HAP-1 (cell line): ENCODE data around the gene BAG5.
A peak's percentile ranks its signal among the peaks of the same experiment; 100 is the strongest.

Experiments
- DNase-seq, 2 experiments: peaks; one replicate each; pipeline ENCODE4 v3.0.0-alpha.2; 2016 to 2020; ENCODE audit warnings: low spot score in 2 of 2
- H3K27me3 ChIP-seq: fragments of 250-450 bp; sonication (Bioruptor Pico); 2 replicates; pipeline ENCODE4 v1.5.1; 2020; ENCODE audit warnings: low read depth, mild to moderate bottlenecking, moderate library complexity
- H3K36me3 ChIP-seq: fragments of 250-450 bp; sonication (Bioruptor Pico); replicated peaks from 2 replicates; pipeline ENCODE4 v1.5.1; 2020; ENCODE audit warnings: mild to moderate bottlenecking
- H3K4me1 ChIP-seq: fragments of 250-450 bp; sonication (Bioruptor Pico); 2 replicates; pipeline ENCODE4 v1.5.1; 2020; ENCODE audit warnings: mild to moderate bottlenecking
- H3K4me3 ChIP-seq: fragments of 250-450 bp; sonication (Bioruptor Pico); 2 replicates; pipeline ENCODE4 v1.5.1; 2020; ENCODE audit warnings: mild to moderate bottlenecking, moderate library complexity
- H3K9me3 ChIP-seq: fragments of 250-450 bp; sonication (Bioruptor Pico); 2 replicates; pipeline ENCODE4 v1.5.1; 2020; ENCODE audit warnings: mild to moderate bottlenecking, moderate library complexity
- in situ Hi-C: fragments of 300-500 bp; cut with MboI; formaldehyde crosslinking; loops from 3 replicates; pipeline ENCODE4 v1.14.3; 2020; ENCODE audit warnings: low sequenced_read_pairs, inconsistent platforms, mixed read lengths

BAG5 gene

DNA sequence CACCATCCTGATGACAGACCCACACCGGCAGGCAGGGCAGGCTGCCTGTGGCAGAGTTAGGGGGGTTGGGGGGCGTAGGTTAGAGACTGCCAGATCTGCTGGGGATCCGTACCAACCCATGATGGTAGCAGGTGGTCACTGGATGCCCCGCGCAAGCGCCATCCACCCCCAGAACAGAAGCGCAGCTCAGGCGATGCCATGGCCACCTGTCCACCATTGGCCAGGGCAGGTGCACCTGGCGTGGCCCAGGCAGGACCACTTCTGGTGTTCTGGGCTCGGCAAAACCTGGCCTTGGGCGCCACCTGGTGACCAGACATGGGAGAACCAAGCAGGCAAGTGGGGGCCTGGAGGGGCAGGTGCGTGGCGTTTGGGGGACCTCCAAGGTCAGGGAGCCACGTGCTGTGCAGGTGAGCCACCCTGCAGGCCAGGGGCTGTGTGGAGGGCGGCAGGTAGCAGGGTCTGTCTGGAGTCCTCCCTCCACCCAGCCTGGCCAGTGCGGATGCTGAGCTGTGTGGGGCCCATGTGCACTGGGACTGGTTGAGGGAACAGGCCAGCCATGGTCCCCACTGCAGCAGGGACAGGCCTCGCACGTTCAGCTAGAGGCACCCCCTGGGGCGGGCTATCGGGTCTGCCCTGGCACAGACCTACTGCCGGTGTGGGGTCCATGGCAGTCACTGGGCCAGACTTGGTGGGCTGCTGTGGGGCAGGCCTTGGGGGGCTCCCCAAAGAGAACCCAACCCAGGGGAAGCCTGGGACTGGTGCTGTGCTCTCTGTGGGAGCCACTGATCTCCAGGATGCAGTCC lies 15.6 kb downstream of the BAG5 start:
- peak in 1 of 2 experiments; percentile 86 for DNase-seq
- Histone ChIP-seq H3K4me3 (no peak overlapping the region), H3K27me3 (no peaks in the 10 kb centered on the region), H3K4me1 (peaks cover 13% of the 10 kb centered on the region), H3K9me3 (no peaks in the 10 kb centered on the region), H3K36me3 (no peaks in the 10 kb centered on the region)
- in situ Hi-C loops: no loop called here

DNA sequence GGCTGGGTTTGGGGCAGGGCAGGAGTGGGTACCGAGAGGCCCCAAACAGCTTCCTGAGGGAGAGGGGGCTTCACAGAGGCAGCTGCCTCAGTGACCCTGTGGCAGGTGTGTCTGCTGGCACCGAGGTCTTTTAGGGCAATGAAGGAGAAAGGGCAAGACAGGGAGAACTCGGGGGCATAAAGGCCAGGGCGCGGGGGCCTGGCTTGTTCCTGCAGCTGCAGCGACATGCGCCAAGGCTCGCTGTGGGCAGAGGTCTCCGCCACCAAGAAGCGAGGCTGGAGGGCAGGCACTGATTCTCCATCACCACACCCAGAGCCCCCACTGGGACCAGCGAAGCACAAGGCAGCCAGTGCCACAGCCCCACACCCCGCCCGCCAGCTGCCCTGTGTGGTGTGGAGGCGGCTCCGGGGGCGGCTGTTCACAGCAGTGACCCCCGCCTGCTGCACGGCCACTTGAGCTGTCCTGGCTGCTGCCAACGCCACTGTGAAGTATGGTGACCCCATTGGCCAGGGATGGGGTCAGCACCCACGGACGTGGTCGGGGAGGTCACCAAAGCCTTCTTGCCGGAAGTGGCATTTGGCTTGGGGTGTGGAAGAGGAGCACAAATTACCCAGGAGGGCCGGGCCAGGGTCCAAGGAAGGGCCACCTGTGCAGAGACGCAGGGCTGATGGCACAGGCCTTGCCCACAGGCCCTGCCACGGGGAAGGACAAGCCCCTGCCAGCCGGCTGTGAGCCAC lies 16.4 kb downstream of the BAG5 start:
- peaks cover 13% of the 10 kb centered on the region for H3K4me1 ChIP-seq
- no peak overlapping the region for H3K4me3 ChIP-seq
- H3K27me3 ChIP-seq: no peaks in the 10 kb centered on the region
- DNase-seq: no peak
- no peaks in the 10 kb centered on the region for H3K9me3 ChIP-seq
- H3K36me3 ChIP-seq: no peaks in the 10 kb centered on the region
- in situ Hi-C loops: no loop called here

- H3K4me1 ChIP-seq: peaks cover 16% of the 10 kb centered on the region
- H3K4me3 ChIP-seq: no peak overlapping the region
- no peak for DNase-seq
- no peaks in the 10 kb centered on the region for H3K27me3 ChIP-seq
- in situ Hi-C loops: no loop called here
- H3K9me3 ChIP-seq: no peaks in the 10 kb centered on the region
- H3K36me3 ChIP-seq: no peaks in the 10 kb centered on the region
These were observed 17.1 kb downstream of the BAG5 start for GRCh38 chr14:103545219-103545914.

GRCh38 chr14:103544388-103545218 lies 17.9 kb downstream of the BAG5 start:
- in situ Hi-C loops: no loop called here
- Histone ChIP-seq H3K9me3 (no peaks in the 10 kb centered on the region), H3K27me3 (no peaks in the 10 kb centered on the region), H3K4me3 (no peak overlapping the region), H3K36me3 (no peaks in the 10 kb centered on the region), H3K4me1 (peaks cover 16% of the 10 kb centered on the region)
- no peak for DNase-seq

DNA sequence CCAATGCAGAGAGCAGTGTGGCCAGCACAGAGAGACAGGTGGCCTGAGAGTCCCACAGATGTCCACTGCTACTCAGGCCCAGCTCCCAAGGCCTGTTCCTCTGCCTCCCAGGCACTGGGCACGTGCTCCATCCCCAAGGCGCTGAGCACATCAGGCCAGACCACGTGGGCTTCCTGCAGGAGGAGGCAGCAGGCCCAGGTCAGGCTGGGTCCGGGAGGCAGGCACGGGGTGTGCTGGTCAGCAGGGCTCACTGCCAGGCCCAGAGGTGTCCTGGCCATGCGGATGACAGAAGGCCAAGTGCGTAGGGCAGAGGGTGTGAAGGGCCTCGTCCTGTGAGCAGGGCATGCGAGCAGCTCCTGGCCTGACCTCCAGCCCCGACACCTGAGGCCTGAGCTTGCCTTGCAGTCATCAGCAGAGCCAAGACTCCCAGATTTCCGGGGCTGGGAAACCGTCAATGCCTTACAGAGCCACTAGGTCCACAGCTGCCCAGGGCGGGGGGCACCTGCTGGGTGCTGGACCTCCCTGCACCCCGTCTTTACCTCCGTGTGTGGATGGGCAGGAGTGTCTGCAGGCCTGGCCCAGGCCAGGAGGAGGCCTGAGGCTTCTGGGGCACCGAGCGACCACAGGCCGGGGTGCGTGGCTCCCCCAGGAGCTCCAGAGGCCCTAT lies 18.6 kb downstream of the BAG5 start:
- Histone ChIP-seq H3K4me3 (no peak overlapping the region), H3K4me1 (peaks cover 16% of the 10 kb centered on the region), H3K27me3 (no peaks in the 10 kb centered on the region), H3K36me3 (no peaks in the 10 kb centered on the region), H3K9me3 (no peaks in the 10 kb centered on the region)
- in situ Hi-C loops: no loop called here
- DNase-seq: no peak

GRCh38 chr14:103543140-103543539 lies 19.3 kb downstream of the BAG5 start:
- Histone ChIP-seq H3K4me3 (no peak overlapping the region), H3K36me3 (no peaks in the 10 kb centered on the region), H3K9me3 (no peaks in the 10 kb centered on the region), H3K4me1 (peaks cover 16% of the 10 kb centered on the region), H3K27me3 (no peaks in the 10 kb centered on the region)
- no peak for DNase-seq
- in situ Hi-C loops: no loop called here

DNA sequence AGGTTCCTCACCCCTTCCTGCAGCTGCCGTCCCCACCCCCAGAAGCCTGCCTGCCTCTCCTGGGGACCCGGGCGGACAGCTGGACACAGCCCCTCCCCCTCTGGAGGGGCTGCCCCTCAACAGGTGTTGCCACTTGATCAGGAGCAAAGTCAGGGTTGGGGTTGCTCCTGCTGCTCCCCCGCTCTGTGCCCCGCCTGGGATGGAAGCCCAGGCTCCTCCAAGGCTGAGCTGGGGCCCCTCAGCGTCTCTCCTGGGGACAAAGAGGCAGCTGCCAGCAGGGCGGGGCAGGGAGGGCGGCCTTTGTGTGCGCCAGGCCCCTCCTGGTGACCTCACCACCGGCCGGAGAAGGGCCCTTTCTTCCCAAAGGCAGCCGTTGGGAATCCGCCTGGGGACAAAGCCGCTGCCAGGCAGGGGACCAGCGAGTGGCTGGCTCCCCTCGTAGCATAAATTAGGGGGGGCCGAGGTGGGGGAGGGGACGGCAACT lies 19.8 kb downstream of the BAG5 start:
- in situ Hi-C loops: no loop called here
- Histone ChIP-seq H3K27me3 (no peaks in the 10 kb centered on the region), H3K4me3 (no peak overlapping the region), H3K36me3 (no peaks in the 10 kb centered on the region), H3K9me3 (no peaks in the 10 kb centered on the region), H3K4me1 (peaks cover 16% of the 10 kb centered on the region)
- DNase-seq: peak; percentile 70 to 88

- H3K4me1 ChIP-seq: peaks cover 16% of the 10 kb centered on the region
- in situ Hi-C loops: no loop called here
- no peaks in the 10 kb centered on the region for H3K36me3 ChIP-seq
- DNase-seq: no peak
- H3K27me3 ChIP-seq: no peaks in the 10 kb centered on the region
- no peak overlapping the region for H3K4me3 ChIP-seq
- H3K9me3 ChIP-seq: no peaks in the 10 kb centered on the region
These were observed 20.5 kb downstream of the BAG5 start for GRCh38 chr14:103541709-103542604.

DNA sequence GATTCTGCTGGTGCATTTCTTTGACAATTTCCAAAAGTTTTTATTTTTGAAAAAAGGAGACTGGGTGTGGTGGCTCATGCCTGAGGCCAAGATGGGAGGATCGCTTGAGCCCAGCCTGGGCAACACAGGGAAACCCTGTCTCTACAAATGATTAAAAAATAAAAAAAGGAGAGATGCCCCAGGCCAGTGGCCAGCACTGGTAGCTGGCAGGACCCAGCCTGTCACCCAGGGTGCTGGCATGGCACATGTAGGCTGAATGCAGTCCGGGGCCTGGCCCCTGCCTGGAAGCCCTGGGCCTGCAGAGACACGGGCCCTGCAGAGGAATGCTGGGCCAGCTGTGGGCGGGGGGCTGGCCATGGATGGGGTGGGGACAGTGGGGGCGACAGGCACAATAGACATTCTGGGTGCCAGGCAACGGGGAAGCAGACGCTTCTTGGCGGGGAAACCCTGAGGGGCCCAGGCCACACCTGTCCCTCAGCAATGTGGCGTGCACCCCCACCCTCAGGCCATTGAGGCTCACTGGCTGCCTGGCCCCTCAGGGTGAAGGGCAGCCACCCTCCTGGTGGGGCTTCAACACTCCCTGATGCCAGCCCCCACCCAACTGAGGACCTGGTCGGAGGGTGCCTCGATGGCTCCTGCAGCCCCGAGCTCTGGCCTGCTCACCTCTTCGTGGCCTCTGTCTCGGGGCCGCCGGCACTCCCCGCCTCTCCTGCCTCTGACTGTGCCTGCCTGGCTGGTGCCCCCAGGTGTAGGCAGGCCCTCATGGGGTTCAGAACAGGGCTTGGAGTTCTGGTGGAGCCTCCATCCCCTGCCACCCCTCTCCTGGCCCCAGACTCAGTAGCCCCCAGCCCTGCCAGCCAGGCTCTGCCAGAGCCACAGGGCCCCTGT lies 21.4 kb downstream of the BAG5 start:
- Histone ChIP-seq H3K4me3 (no peak overlapping the region), H3K9me3 (no peaks in the 10 kb centered on the region), H3K4me1 (peaks cover 16% of the 10 kb centered on the region), H3K36me3 (no peaks in the 10 kb centered on the region), H3K27me3 (no peaks in the 10 kb centered on the region)
- in situ Hi-C loops: no loop called here
- no peak for DNase-seq

DNA sequence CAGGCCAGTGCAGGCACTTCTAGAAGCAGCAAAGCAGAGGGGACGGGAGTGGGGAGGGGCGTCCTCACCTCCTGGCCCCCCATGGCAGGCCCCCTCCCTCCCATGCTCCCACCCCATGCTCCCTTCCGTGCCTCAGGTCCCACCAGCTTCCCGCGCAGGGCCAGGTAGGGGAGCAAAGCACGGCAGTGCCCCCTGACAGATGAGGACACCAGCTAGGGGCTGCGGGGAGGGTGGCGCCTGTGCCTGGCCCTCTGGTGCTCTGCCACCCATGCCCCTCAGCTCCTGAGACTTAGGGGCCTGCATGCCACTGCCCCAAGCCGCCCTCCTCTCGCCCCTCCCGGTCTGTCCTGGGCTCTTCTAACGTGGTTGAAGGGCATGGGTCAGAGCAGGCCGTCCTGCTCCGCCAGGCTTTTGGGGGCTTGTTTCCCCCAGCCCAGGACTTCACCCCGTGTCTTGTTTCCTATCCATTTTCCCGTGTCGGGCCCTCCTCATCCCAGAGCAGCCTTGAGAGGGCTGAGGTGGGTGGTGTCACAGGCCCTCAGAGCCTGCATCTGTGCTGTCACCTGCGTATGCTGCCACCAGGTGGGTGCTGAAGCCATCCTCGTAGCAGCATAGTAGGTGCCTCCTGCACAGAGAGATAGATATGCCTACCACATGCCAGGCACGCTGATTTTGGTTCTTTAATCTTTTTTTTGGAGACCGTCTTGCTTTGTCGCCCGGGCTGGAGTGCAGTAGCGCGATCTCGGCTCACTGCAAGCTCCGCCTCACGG lies 23.2 kb downstream of the BAG5 start:
- no peak for DNase-seq
- Histone ChIP-seq H3K36me3 (no peaks in the 10 kb centered on the region; the same call in none of the 2 replicates), H3K9me3 (no peaks in the 10 kb centered on the region), H3K27me3 (no peaks in the 10 kb centered on the region), H3K4me1 (peaks cover 16% of the 10 kb centered on the region), H3K4me3 (no peak overlapping the region)
- in situ Hi-C loops: no loop called here
